Measurements from ENCODE around the gene CBX4.

The CBX4 gene

DNA sequence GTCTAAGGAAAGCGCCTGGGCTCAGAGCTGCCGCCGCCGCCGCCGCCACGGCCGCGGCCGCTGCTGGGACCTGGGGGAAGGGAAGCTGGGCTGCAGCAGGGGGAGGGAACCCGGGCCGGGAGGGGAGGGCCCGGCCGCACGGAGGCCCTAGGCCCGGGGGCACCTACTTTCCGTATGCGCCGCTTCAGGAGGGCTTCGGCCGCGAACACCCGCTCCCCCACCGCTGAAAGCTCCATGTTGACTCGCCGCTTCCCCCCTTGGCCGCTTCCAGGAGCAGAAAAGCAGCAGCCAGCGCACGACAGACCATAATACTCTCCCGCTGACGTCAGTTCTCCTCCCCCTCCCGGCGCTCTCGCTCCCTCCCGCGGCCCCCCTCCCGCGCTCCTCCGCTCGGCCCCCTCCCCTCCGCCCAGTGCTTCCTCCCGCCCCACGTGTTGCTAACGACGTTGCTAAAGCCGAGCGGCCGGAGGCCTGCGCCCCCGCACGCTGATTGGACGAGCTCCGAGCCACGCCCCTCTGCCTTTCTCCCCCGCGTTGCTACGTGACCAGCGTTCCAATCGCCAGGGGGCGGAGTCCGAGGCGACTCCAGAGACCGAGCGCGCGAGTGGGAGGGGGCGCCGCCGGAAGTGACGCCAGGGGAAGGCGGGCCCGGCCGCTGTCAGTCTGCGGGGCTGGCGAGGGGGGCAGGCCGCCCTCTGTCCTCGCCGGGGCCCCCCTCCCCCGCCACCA lies 42.3 kb downstream of the CBX4 start, which contains the start of gene CBX8:
TSS of gene CBX8 (minus strand) at position 315 of the 729 bp plus-strand sequence. CDS start at position 236, 79 bp downstream.
- in situ Hi-C loops (cut with HindIII; ENCODE audit: low sequenced_read_pairs) = loop anchor here (5.0 kb wide), 1 partner anchor 180 kb away; no protein-coding TSS in a partner anchor
- TF ChIP-seq, protein P1, sequence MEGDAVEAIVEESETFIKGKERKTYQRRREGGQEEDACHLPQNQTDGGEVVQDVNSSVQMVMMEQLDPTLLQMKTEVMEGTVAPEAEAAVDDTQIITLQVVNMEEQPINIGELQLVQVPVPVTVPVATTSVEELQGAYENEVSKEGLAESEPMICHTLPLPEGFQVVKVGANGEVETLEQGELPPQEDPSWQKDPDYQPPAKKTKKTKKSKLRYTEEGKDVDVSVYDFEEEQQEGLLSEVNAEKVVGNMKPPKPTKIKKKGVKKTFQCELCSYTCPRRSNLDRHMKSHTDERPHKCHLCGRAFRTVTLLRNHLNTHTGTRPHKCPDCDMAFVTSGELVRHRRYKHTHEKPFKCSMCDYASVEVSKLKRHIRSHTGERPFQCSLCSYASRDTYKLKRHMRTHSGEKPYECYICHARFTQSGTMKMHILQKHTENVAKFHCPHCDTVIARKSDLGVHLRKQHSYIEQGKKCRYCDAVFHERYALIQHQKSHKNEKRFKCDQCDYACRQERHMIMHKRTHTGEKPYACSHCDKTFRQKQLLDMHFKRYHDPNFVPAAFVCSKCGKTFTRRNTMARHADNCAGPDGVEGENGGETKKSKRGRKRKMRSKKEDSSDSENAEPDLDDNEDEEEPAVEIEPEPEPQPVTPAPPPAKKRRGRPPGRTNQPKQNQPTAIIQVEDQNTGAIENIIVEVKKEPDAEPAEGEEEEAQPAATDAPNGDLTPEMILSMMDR (IDR thresholded peaks at IDR 0.05; ENCODE audit: low read depth, low read length, missing control alignments) = no peak
- peak within 1 kb of the TSS; percentile 74 for H3K4me3 ChIP-seq (ENCODE audit: low read depth, low read length)
- peak; percentile 97 for DNase-seq (ENCODE audit: low read depth)

DNA sequence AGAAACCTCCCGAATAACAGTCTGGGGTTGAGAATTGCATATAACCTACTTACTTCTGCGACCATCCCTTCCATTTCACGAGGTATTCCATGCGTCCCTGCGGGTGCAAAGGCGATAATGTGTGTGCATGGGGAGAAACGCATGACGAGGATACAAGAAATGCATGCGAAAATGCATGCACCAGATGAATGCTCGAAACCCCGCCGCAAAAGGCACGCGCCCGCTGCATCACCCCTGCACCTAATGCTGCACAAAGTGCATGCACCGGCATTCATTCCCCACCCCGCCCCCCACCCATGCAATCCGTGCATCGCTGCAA lies 42.8 kb downstream of the CBX4 start:
- peak overlapping the region; percentile 74 for H3K4me3 ChIP-seq (ENCODE audit: low read depth, low read length)
- TF ChIP-seq, protein P1 (IDR thresholded peaks at IDR 0.05; ENCODE audit: low read depth, low read length, missing control alignments) = no peak
- no peak for DNase-seq (ENCODE audit: low read depth)
- in situ Hi-C loops (cut with HindIII; ENCODE audit: low sequenced_read_pairs) = loop anchor here (5.0 kb wide), 1 partner anchor 181 kb away; no protein-coding TSS in a partner anchor

DNA sequence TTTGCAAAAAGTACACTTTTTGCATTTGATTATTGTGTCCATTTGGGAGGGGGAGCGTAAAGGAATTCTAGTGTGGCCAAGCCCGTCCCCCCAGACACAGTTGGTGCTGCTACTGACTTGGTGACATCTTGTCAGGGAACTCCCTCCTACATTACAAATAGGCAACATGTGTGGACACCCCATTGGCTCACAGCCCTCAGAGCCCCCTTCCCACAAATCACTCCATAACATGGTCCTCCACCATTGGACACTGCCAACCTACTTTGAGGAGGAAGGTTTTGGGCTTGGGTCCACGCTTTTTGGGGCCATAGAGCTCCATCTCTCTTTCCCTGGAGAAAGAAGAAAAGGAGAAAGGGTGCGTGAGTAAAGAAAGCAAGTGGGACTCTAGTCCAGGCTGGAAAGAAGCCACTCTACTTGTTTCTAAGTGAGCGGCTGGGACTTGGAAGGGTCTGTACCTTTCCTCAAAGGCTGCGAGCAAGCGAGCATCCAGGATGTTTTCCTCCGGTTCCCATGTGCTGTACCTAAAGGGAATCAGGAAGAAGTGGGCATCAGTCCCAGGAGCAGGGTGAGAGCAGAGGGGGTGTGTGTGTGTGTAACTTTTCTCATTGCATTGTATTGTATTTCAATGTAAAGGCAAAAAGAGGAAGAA lies 43.3 kb downstream of the CBX4 start:
- DNase-seq (ENCODE audit: low read depth) = no peak
- H3K4me3 ChIP-seq (ENCODE audit: low read depth, low read length) = peak overlapping the region; percentile 74
- TF ChIP-seq, protein P1 (IDR thresholded peaks at IDR 0.05; ENCODE audit: low read depth, low read length, missing control alignments) = no peak
- in situ Hi-C loops (cut with HindIII; ENCODE audit: low sequenced_read_pairs) = loop anchor here (5.0 kb wide), 1 partner anchor 181 kb away; no protein-coding TSS in a partner anchor

DNA sequence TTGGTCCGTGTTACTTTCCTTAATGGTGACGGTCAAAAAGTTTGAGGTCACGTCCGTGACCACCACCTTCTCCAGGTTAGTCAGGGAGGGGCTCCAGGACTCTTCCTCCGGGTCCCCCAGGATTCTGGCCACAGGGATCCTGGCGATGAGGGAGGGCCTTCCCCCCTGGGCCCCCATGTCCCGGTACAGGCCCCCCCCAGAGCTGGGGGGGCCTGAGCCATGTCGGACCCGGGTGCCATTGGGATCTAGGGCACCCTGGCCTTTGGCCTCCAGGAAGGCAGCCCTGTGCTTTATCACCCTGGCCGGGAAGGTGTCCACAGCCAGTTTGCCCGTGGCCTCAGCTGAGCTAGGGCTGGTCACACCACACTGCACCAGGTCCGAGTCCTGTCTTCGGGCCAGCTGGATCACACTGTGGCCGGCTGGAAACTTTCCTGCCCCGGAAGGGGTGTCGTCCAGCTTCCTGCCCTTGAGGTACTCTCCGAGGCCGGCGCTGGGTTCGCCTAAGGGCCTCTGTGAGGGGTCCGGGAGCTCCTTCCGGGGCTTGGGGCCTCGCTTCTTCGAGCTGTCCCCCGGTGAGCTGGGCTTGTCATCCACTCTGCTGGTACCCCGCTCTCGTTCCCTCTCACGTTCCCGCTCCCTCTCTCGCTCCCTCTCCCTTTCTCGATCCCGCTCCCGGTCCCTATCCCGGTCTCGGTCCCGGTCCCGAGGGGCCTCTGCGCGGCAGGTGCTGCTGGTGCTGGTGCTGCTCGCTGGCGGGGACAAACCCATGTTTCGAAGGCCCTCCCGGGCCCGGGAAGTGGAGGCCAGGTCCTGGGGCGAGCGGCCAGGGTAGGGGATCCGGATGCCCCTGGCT lies 44.4 kb downstream of the CBX4 start:
- DNase-seq (ENCODE audit: low read depth) = no peak
- in situ Hi-C loops (cut with HindIII; ENCODE audit: low sequenced_read_pairs) = loop anchor here (5.0 kb wide), 1 partner anchor 182 kb away; no protein-coding TSS in a partner anchor
- H3K4me3 ChIP-seq (ENCODE audit: low read depth, low read length) = no peak overlapping the region
- TF ChIP-seq, protein P1 (IDR thresholded peaks at IDR 0.05; ENCODE audit: low read depth, low read length, missing control alignments) = no peak

DNA sequence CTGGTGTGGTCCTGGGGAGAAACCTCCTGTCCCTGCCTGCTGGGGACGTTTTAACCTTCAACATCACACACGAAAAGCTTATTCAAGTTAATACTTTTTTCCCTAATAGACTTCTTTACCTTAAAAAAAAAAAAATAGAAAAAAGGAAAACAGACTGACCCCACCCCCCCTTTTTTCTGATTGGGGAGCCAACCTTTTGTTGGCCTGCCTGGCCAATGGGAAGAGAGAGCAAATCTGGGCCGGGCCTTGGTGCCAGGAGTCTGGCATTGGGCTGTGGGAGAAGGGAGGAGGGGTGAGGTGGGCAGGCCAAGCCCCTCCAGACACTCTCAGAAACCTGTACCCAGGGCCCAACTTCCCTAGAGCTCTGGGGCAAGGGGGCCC lies 45.3 kb downstream of the CBX4 start:
- no peak for DNase-seq (ENCODE audit: low read depth)
- in situ Hi-C loops (cut with HindIII; ENCODE audit: low sequenced_read_pairs) = no loop called here
- TF ChIP-seq, protein P1 (IDR thresholded peaks at IDR 0.05; ENCODE audit: low read depth, low read length, missing control alignments) = no peak
- no peak overlapping the region for H3K4me3 ChIP-seq (ENCODE audit: low read depth, low read length)
